ENCODE results near the gene GTPBP6. TPM values are rescaled to one million over a fixed set of nuclear protein-coding genes. Genes with fewer than 3 reads are reported as not detected.

GTPBP6 gene
- total RNA-seq, 1 experiment from 2014 or later: 41.6 TPM

DNA sequence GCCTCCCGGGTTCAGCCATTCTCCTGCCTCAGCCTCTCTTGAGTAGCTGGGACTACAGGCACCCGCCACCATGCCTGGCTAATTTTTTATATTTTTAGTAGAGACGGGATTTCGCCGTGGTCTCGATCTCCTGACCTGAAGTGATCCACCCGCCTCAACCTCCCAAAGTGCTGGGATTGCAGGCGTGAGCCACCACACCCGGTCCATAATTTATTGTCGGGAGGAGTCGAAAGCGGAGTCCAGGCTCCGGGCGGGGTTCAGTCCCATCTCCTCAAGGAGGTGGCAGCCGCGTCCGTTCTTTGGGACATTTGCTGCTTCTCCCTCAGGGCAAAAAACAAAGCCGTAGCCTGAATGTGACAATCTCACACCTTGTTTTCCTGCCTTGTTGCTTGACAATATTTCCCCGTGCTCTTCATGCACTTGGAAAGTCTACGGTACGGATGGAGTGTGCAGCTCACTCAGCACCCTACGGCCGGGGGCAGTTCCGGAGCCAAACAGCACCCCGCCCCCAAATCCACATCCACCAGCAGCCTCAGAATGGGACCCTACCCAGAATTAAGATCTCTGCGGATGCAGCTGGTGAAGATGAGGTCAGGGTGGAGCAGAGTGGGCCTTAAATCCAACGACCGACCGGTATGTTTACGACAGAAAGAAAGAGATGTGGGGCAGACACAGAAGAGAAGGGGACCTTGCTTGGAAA is 9.6 kb downstream of the GTPBP6 start:
- DNase-seq (ENCODE audit: low read depth, low spot score): no peak
- intact Hi-C loops (cut with micrococcal nuclease): no loop called here
- ATAC-seq: no peak
- no peaks in the 10 kb centered on the region for H3K9me3 ChIP-seq (ENCODE audit: control insufficient read depth in 1 of 2, insufficient read depth in 1 of 2, low read depth in 1 of 2, low read length in 2 of 2)
- H3K4me3 ChIP-seq (replicated peaks in 1 of 2; ENCODE audit: low read depth in 1 of 2, low read length in 2 of 2): no peak overlapping the region
- H3K27me3 ChIP-seq (ENCODE audit: insufficient read depth, low read length): no peaks in the 10 kb centered on the region
- no peak for TF ChIP-seq POLR2A (IDR thresholded peaks at IDR 0.05; ENCODE audit: borderline replicate concordance, extremely low read depth, insufficient read depth, insufficient read length)
- no peak for TF ChIP-seq POLR2AphosphoS5 (IDR thresholded peaks at IDR 0.05; ENCODE audit: low read depth, low read length)
- no peak for TF ChIP-seq SP1 (IDR thresholded peaks at IDR 0.05; ENCODE audit: low read depth)
- no peak for TF ChIP-seq RAD21 (IDR thresholded peaks at IDR 0.05; ENCODE audit: low read depth)
- TF ChIP-seq CEBPB (IDR thresholded peaks at IDR 0.05; ENCODE audit: low read depth): no peak
- TF ChIP-seq, protein P1, sequence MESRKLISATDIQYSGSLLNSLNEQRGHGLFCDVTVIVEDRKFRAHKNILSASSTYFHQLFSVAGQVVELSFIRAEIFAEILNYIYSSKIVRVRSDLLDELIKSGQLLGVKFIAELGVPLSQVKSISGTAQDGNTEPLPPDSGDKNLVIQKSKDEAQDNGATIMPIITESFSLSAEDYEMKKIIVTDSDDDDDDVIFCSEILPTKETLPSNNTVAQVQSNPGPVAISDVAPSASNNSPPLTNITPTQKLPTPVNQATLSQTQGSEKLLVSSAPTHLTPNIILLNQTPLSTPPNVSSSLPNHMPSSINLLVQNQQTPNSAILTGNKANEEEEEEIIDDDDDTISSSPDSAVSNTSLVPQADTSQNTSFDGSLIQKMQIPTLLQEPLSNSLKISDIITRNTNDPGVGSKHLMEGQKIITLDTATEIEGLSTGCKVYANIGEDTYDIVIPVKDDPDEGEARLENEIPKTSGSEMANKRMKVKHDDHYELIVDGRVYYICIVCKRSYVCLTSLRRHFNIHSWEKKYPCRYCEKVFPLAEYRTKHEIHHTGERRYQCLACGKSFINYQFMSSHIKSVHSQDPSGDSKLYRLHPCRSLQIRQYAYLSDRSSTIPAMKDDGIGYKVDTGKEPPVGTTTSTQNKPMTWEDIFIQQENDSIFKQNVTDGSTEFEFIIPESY (IDR thresholded peaks at IDR 0.05; ENCODE audit: extremely low read depth, insufficient replicate concordance, low read length): no peak
- TF ChIP-seq, protein P2, sequence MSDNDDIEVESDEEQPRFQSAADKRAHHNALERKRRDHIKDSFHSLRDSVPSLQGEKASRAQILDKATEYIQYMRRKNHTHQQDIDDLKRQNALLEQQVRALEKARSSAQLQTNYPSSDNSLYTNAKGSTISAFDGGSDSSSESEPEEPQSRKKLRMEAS (IDR thresholded peaks at IDR 0.05): no peak
- no peak for TF ChIP-seq EGR1 (IDR thresholded peaks at IDR 0.05; ENCODE audit: low read depth)
- TF ChIP-seq ELF1 (IDR thresholded peaks at IDR 0.05; ENCODE audit: borderline replicate concordance, low read depth): no peak
- TF ChIP-seq YY1 (IDR thresholded peaks at IDR 0.05; ENCODE audit: extremely low read depth, insufficient replicate concordance, low read depth, low read length): no peak
- no peak for TF ChIP-seq TCF7L2 (IDR thresholded peaks at IDR 0.05; ENCODE audit: borderline replicate concordance, extremely low read depth, insufficient read depth, insufficient read length)
- no peak for TF ChIP-seq CBX3 (IDR thresholded peaks at IDR 0.05; ENCODE audit: low read depth)
- no peak for TF ChIP-seq ZFX (IDR thresholded peaks at IDR 0.05)
- TF ChIP-seq EZH2phosphoT487 (IDR thresholded peaks at IDR 0.05; ENCODE audit: borderline replicate concordance): no peak
- no peak for TF ChIP-seq JUND (IDR thresholded peaks at IDR 0.05)
- TF ChIP-seq, protein P3, sequence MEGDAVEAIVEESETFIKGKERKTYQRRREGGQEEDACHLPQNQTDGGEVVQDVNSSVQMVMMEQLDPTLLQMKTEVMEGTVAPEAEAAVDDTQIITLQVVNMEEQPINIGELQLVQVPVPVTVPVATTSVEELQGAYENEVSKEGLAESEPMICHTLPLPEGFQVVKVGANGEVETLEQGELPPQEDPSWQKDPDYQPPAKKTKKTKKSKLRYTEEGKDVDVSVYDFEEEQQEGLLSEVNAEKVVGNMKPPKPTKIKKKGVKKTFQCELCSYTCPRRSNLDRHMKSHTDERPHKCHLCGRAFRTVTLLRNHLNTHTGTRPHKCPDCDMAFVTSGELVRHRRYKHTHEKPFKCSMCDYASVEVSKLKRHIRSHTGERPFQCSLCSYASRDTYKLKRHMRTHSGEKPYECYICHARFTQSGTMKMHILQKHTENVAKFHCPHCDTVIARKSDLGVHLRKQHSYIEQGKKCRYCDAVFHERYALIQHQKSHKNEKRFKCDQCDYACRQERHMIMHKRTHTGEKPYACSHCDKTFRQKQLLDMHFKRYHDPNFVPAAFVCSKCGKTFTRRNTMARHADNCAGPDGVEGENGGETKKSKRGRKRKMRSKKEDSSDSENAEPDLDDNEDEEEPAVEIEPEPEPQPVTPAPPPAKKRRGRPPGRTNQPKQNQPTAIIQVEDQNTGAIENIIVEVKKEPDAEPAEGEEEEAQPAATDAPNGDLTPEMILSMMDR (IDR thresholded peaks at IDR 0.05 in 2 of 3, conservative IDR thresholded peaks at IDR 0.05 in 1 of 3; ENCODE audit: borderline replicate concordance in 1 of 3, insufficient read depth in 1 of 3, low read depth in 2 of 3, low read length in 2 of 3): no peak
- no peak for TF ChIP-seq SRF (IDR thresholded peaks at IDR 0.05; ENCODE audit: low read depth)
- TF ChIP-seq FOSL1 (IDR thresholded peaks at IDR 0.05; ENCODE audit: low read depth): no peak
- no peak for TF ChIP-seq EZH2 (IDR thresholded peaks at IDR 0.05)
- no peaks in the 10 kb centered on the region for H4K20me1 ChIP-seq (ENCODE audit: insufficient read depth)
- H3K79me2 ChIP-seq (ENCODE audit: insufficient read depth, low read length): no peaks in the 10 kb centered on the region
- ChIA-PET POLR2A (no interaction called here), RAD21 (ENCODE audit: low non-redundant PET in 1 of 2, low total read pairs in 2 of 2, uncharacterized antibody in 2 of 2, unreplicated experiment in 2 of 2) (no interaction called here), CTCF (no interaction called here)
- H3K27ac ChIP-seq (ENCODE audit: low read depth, low read length): no peak overlapping the region
- H3K4me1 ChIP-seq (ENCODE audit: control insufficient read depth in 1 of 2, insufficient read depth in 2 of 2, low read length in 2 of 2): no peaks in the 10 kb centered on the region
- no peak overlapping the region for H3K9ac ChIP-seq (ENCODE audit: low read length)
- H3K36me3 ChIP-seq (ENCODE audit: control insufficient read depth in 1 of 2, insufficient read depth in 2 of 2, low read length in 2 of 2): peaks cover 0 to 14% of the 10 kb centered on the region in 2 experiments; a peak in 1 of 4 replicates
- H3K9me2 ChIP-seq (ENCODE audit: insufficient read depth): no peaks in the 10 kb centered on the region
- no TSS peak for BruUV-seq (replicated peaks)
- H2AFZ ChIP-seq (ENCODE audit: low read depth, low read length, poor library complexity, severe bottlenecking): no peak overlapping the region
- no peak overlapping the region for H3K4me2 ChIP-seq (ENCODE audit: low read length)

All from HCT116 (cell line).